ENCODE data around the gene ALK.

The ALK gene

DNA sequence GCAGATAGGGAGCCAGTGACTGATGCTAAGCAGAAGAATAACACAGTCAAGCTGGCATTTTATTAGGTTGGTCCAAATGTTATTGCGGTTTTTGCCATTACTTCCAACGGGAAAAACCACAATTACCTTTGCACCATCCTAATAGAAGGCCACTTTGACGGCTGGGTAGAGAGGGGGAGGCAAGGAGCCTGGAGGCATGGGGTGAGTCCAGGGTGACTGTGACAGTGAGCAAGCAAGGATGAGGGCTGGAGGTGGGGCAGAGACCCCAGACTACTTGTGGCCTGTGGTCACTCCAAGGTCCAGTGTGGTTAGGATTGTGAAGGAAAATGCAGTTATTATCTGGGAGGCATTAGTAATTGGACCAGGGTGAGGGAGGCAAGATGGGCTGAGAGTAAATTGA is 416.6 kb downstream of the ALK start:
- DNase-seq (ENCODE audit: extremely low read depth, low read depth), result no peak
- TF ChIP-seq, protein P1, sequence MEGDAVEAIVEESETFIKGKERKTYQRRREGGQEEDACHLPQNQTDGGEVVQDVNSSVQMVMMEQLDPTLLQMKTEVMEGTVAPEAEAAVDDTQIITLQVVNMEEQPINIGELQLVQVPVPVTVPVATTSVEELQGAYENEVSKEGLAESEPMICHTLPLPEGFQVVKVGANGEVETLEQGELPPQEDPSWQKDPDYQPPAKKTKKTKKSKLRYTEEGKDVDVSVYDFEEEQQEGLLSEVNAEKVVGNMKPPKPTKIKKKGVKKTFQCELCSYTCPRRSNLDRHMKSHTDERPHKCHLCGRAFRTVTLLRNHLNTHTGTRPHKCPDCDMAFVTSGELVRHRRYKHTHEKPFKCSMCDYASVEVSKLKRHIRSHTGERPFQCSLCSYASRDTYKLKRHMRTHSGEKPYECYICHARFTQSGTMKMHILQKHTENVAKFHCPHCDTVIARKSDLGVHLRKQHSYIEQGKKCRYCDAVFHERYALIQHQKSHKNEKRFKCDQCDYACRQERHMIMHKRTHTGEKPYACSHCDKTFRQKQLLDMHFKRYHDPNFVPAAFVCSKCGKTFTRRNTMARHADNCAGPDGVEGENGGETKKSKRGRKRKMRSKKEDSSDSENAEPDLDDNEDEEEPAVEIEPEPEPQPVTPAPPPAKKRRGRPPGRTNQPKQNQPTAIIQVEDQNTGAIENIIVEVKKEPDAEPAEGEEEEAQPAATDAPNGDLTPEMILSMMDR (IDR thresholded peaks at IDR 0.05; ENCODE audit: low read depth, low read length), result no peak

DNA sequence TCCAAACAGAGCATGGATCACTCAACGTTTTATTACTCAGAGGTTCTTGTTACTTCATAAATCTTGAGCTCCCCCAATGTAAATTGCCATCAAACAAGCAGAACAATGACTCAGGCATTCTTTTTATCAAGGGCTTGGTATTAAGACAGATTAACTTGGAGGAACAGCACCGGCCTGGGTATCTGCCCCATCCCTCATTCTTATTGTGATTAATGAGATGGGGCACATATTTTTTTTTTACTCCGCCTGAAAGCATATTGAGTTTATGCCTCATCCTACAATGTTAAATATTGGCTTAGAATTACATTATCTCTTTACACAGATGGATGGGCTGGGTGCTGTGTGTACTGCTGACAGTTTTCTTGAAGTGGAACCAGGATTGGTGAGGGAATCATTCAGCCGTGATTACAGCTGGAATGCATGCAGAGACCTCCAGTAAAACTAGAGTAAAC is 418.9 kb downstream of the ALK start:
- TF ChIP-seq, protein P1 (IDR thresholded peaks at IDR 0.05; ENCODE audit: low read depth, low read length), result no peak

DNA sequence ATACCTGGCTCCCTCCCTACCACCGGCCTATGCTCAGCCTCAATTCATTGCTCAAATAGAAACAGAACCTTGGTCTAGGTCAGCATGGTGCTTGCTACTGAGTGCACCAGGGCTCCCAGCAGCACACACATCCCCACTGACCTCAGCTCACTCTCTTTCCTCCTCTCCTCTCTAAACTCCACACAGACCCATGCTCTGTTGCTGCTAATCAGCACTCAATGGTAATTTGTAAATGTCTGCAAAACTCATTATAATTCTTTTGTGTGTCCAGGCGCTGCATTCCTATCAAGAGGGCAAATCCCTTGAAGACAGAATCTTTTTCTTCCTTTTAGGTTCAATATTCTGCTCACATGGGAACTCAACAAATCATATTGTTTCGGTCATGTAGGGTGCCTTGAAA is 424.0 kb downstream of the ALK start:
- TF ChIP-seq, protein P1 (IDR thresholded peaks at IDR 0.05; ENCODE audit: low read depth, low read length), result no peak
- DNase-seq (ENCODE audit: extremely low read depth, low read depth), result no peak

More for the DNA sequence above, 418.9 kb downstream of the ALK start:
- DNase-seq (ENCODE audit: extremely low read depth, low read depth), result no peak

DNA sequence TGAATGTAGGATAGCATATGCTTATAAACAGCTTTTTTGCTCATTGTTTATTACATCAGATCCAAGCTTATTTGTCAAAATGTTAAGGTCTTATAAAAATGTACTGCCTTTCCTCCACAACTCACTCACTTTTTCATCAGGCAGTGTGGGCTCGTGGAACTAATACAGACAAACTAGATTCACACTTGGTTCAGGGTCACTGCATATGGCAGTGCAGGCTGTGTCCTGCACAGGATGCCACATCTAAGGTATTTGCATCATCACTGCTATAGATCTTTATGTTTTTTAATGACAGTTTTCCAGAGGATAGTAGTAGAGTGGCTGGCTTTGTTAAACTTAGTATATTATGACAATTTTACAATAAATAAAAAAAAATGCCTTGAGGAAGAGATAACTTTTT is 425.2 kb downstream of the ALK start:
- TF ChIP-seq, protein P1 (IDR thresholded peaks at IDR 0.05; ENCODE audit: low read depth, low read length), result no peak
- DNase-seq (ENCODE audit: extremely low read depth, low read depth), result no peak

DNA sequence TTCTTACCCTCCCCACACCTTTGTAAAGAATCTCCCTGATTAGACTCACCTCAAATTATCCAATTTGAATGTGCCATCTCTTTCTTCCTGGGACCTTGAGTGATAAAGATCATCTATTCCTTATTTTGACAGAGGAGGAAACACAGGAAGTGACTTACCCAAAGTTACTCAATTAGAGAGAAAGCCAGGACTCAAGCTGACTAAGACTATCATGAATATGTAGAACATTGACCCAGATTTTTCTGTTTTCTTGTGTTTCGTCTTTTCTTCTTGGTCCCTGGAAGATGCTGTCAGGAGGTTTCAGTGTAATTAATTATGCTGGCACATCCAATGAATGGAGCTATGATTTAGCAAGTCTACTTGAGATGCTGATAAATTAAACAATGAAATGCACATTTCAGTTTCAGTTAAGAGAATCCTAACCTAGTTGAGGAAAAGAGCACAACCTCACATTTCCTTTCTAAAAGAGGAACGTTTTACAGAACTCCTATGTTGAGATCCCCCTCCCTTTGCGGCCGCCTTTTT is 425.8 kb downstream of the ALK start:
- DNase-seq (ENCODE audit: extremely low read depth, low read depth), result no peak
- TF ChIP-seq, protein P1 (IDR thresholded peaks at IDR 0.05; ENCODE audit: low read depth, low read length), result no peak

DNA sequence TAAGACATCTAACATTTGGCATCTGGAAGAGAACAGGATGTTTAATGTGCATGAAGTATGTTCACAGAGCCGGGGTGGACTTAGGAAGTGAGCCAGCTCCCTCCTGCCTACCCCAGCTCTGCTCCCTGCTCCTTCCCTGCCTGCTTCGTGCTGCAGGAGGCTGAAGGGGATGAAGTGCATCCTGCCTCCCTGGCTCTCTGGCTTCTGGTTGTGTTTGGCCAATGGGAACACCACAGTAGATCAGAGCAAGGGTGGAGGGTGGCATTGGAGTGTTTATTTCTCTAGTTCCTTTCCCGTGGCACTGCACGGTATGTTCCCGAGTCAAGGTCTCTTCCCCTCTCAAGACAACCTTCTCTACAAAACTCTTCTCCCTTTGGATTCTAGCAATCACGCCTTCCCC is 426.3 kb downstream of the ALK start:
- DNase-seq (ENCODE audit: extremely low read depth, low read depth), result no peak
- TF ChIP-seq, protein P1 (IDR thresholded peaks at IDR 0.05; ENCODE audit: low read depth, low read length), result no peak

DNA sequence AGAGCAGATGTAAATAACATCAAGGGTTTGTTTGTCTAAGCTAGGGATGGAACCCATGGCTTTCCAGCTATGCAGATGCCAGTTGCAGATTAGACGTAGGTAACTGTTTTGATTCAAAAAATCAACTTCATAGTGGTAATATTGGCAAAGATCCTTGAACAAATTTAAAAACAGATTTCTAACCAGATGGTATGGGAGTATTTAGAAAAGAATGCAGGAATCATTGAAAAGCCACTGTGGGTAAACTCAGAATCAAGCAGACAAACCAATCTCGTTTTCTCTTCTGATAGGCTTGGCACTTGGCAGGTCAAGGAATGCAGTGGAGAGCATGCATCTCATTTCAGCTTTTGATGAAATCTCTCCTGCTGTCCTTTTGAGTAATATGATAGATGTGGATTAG is 428.7 kb downstream of the ALK start:
- TF ChIP-seq, protein P1 (IDR thresholded peaks at IDR 0.05; ENCODE audit: low read depth, low read length), result no peak
- DNase-seq (ENCODE audit: extremely low read depth, low read depth), result no peak

Data from AG09319 (cell line).